Mesendoderm (in vitro differentiated cells): ENCODE measurements around the gene SEC24D.

Experiments used
- DNase-seq: peaks from one replicate; pipeline ENCODE4 v3.0.0; 2013
- H2AK5ac ChIP-seq: 2 replicates; pipeline ENCODE4 v1.6.1; 2013; ENCODE audit warnings: low read length, inconsistent platforms
- H2BK120ac ChIP-seq: 2 replicates; pipeline ENCODE4 v1.6.1; 2013; ENCODE audit warnings: low read depth, mild to moderate bottlenecking, low read length, moderate library complexity, mixed read lengths
- H2BK15ac ChIP-seq: replicated peaks from 2 replicates; pipeline ENCODE4 v1.6.1; 2013; ENCODE audit warnings: low read depth, mild to moderate bottlenecking, moderate library complexity
- H2BK5ac ChIP-seq: 2 replicates; pipeline ENCODE4 v1.6.1; 2013; ENCODE audit warnings: low read length, inconsistent platforms
- H3K18ac ChIP-seq: 2 replicates; pipeline ENCODE4 v1.6.1; 2013; ENCODE audit warnings: mild to moderate bottlenecking, low read length, mixed read lengths
- H3K23ac ChIP-seq: one replicate; pipeline ENCODE4 v1.6.1; 2013; ENCODE audit warnings: low read length
- H3K27ac ChIP-seq: 2 replicates; pipeline ENCODE4 v1.5.1; 2013; ENCODE audit warnings: low read depth, mild to moderate bottlenecking, inconsistent platforms, low read length, moderate library complexity
- H3K27me3 ChIP-seq: 2 replicates; pipeline ENCODE4 v1.6.1; 2013; ENCODE audit warnings: low read length, control low read depth, mild to moderate bottlenecking, inconsistent platforms; ENCODE audit not compliant: insufficient read depth, poor library complexity
- H3K36me3 ChIP-seq: 2 replicates; pipeline ENCODE4 v1.6.1; 2013; ENCODE audit warnings: low read length, inconsistent platforms; ENCODE audit not compliant: control insufficient read depth, insufficient read depth
- H3K4ac ChIP-seq: one replicate; pipeline ENCODE4 v1.6.1; 2013; ENCODE audit warnings: low read depth, mild to moderate bottlenecking, low read length, moderate library complexity
- H3K4me1 ChIP-seq: 2 replicates; pipeline ENCODE4 v1.6.1; 2013; ENCODE audit warnings: low read depth, low read length, inconsistent platforms; ENCODE audit not compliant: control insufficient read depth
- H3K4me2 ChIP-seq: 2 replicates; pipeline ENCODE4 v1.6.1; 2013; ENCODE audit warnings: low read length
- H3K4me3 ChIP-seq: 2 replicates; pipeline ENCODE4 v1.5.1; 2013; ENCODE audit warnings: mild to moderate bottlenecking, low read length
- H3K56ac ChIP-seq: one replicate; pipeline ENCODE4 v1.6.1; 2013; ENCODE audit warnings: low read length
- H3K79me1 ChIP-seq: 2 replicates; pipeline ENCODE4 v1.6.1; 2013; ENCODE audit warnings: low read length, inconsistent platforms
- H3K79me2 ChIP-seq: 2 replicates; pipeline ENCODE4 v1.6.1; 2013; ENCODE audit warnings: mild to moderate bottlenecking, low read length; ENCODE audit not compliant: control insufficient read depth, insufficient read depth
- H3K9ac ChIP-seq: 2 replicates; pipeline ENCODE4 v1.6.1; 2013; ENCODE audit warnings: low read length, inconsistent platforms
- H4K5ac ChIP-seq: one replicate; pipeline ENCODE4 v1.6.1; 2013; ENCODE audit warnings: low read length
- H4K8ac ChIP-seq: one replicate; pipeline ENCODE4 v1.6.1; 2013; ENCODE audit warnings: low read depth, mild to moderate bottlenecking, control low read depth, low read length, moderate library complexity
- WGBS: extraction: QIAGEN DNeasy Blood & Tissue Kit; methylation state at CpG from one replicate; pipeline ENCODE4 v1.1.7; 2013; ENCODE audit warnings: low lambda C conversion rate, missing lambda C conversion rate; ENCODE audit not compliant: insufficient coverage; ENCODE audit errors: extremely low coverage; 5-methylcytosine and 5-hydroxymethylcytosine counted together

The SEC24D gene

DNA sequence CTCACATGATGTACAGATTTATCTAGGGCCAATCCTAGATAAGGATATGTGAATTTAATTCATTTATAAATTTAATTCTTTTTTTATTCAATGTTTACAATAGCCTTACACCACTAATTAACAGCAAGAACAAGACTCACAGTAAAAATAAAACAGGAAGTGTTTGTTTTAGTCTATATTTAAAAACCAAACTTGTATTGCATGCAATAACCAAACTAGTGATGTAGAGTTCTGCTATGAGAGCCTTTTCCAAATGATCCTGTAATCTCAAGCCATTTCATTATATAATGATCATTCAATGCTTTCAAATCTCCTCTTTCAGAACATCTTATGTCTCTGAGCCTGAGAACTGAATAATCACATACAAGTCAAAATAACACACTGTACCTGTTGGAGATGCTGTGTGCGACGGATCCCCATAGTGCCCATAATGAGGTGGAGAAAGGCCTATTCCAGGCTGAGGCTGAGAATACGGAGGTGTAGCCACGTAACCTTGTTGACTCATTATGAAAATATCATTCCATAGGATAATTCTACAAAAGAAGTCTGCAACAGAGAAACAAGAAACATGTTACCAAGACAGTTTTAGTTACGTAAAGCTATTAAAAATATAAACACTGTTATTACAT lies 2.6 kb downstream of the SEC24D start:
- Histone ChIP-seq H4K8ac (no peak overlapping the region), H3K27ac (no peak overlapping the region), H3K4ac (no peak overlapping the region), H3K36me3 (peaks cover 6% of the 10 kb centered on the region), H3K27me3 (no peaks in the 10 kb centered on the region), H3K4me3 (no peak overlapping the region), H3K56ac (no peak overlapping the region), H3K4me1 (peaks cover 2% of the 10 kb centered on the region), H3K4me2 (no peak overlapping the region), H3K79me1 (peaks cover 10% of the 10 kb centered on the region), H4K5ac (no peak overlapping the region), H3K23ac (no peak overlapping the region), H2BK5ac (no peak overlapping the region), H2AK5ac (no peak overlapping the region), H2BK120ac (no peak overlapping the region), H3K9ac (no peak overlapping the region), H2BK15ac (no peak overlapping the region), H3K79me2 (peaks cover 19% of the 10 kb centered on the region), H3K18ac (no peak overlapping the region)
- WGBS: no CpG with 5 or more reads among the region's 5 CpGs
- DNase-seq: no peak

DNA sequence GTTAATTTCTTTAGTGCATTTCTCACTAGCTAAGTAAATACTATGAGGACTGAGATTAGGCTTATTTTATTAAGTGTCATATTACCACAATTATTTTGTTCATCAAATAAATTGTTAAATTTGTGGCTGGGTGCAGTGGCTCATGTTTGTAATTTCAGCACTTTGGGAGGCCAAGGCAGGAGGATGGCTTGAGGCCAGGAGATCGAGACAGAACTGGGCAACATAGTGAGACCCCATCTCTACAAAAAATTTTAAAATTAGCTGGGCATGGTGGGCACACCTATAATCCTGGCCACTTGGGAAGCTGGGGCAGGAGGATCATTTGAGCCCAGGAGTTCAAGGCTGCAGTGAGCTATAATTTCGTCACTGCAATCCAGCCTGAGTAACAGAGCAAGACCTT lies 6.8 kb downstream of the SEC24D start:
- DNase-seq: no peak
- H3K79me2 ChIP-seq: peaks cover 36% of the 10 kb centered on the region
- no peaks in the 10 kb centered on the region for H3K27me3 ChIP-seq
- no peak overlapping the region for H3K27ac ChIP-seq
- no CpG with 5 or more reads among the region's 2 CpGs for WGBS
- no peak overlapping the region for H4K5ac ChIP-seq
- peaks cover 9% of the 10 kb centered on the region for H3K4me1 ChIP-seq
- H3K18ac ChIP-seq: no peak overlapping the region
- no peak overlapping the region for H2BK120ac ChIP-seq
- H3K4me2 ChIP-seq: no peak overlapping the region
- H2BK15ac ChIP-seq: no peak overlapping the region
- no peak overlapping the region for H3K9ac ChIP-seq
- no peak overlapping the region for H3K4ac ChIP-seq
- peaks cover 8% of the 10 kb centered on the region for H3K36me3 ChIP-seq
- H3K79me1 ChIP-seq: peaks cover 14% of the 10 kb centered on the region
- H2AK5ac ChIP-seq: no peak overlapping the region
- H3K4me3 ChIP-seq: no peak overlapping the region
- no peak overlapping the region for H4K8ac ChIP-seq
- no peak overlapping the region for H3K56ac ChIP-seq
- H3K23ac ChIP-seq: no peak overlapping the region
- H2BK5ac ChIP-seq: no peak overlapping the region

DNA sequence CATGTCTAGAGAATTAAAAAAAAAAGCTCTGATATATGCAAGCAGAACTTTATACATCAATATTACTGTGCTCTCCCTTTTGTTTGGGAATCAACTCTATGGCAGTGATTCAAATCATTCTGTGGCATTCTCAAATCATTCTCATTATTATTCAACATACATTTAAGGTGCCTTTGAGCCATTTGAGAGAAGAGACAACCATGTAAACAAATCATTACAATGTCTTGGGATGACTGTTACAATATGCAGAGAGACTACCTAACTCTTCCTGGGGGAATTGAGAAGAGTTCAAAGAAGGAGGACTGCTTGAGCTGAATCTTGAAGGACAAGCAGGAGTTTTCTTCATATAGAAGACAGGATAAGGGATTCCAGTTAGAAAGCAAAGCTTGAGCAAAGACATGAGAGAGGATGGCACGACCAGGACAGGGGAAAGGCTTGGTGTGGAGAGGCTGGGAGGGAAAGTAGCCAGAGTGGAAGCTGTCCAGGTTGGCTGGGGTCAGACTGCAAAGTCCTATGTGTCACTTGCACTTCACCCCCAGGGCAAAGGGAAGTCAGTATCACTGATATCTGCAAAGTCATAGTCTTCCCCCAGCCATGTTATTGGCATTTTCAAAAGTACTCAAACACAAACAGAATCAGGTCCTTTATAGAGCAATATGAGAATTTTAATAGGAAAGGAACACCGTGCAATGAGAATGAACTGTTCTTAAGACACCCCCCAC lies 9.0 kb downstream of the SEC24D start:
- no peak overlapping the region for H3K4me2 ChIP-seq
- no peak overlapping the region for H3K18ac ChIP-seq
- H3K4me1 ChIP-seq: peaks cover 9% of the 10 kb centered on the region
- no peak overlapping the region for H2BK120ac ChIP-seq
- DNase-seq: peak; percentile 36
- peaks cover 36% of the 10 kb centered on the region for H3K79me2 ChIP-seq
- no peak overlapping the region for H4K5ac ChIP-seq
- no peaks in the 10 kb centered on the region for H3K27me3 ChIP-seq
- H3K36me3 ChIP-seq: peaks cover 7% of the 10 kb centered on the region
- no CpG with 5 or more reads among the region's 2 CpGs for WGBS
- no peak overlapping the region for H2BK15ac ChIP-seq
- H2AK5ac ChIP-seq: no peak overlapping the region
- H2BK5ac ChIP-seq: no peak overlapping the region
- H3K27ac ChIP-seq: no peak overlapping the region
- no peak overlapping the region for H3K4ac ChIP-seq
- H3K9ac ChIP-seq: no peak overlapping the region
- H3K4me3 ChIP-seq: no peak overlapping the region
- peaks cover 18% of the 10 kb centered on the region for H3K79me1 ChIP-seq
- H4K8ac ChIP-seq: no peak overlapping the region
- no peak overlapping the region for H3K56ac ChIP-seq
- no peak overlapping the region for H3K23ac ChIP-seq

DNA sequence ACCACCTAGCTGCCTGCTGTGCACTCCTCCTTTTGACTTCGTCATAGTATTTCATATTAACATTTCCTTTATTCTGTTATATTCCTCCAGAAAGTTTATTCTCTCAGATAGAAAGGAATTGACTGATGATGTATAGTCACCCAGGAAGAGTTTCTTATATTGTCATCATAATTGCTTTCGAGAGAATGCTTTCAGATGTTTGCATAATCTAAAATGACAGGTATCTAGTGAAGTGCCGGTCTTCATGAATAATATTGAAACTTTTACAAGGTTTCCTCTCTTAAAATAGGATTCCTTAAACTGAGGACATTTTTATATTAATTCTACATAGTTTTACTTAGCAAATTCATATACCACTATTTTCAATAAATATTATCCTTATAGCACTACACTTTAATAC lies 10.1 kb downstream of the SEC24D start:
- H3K9ac ChIP-seq: no peak overlapping the region
- H4K8ac ChIP-seq: no peak overlapping the region
- H3K4me3 ChIP-seq: no peak overlapping the region

DNA sequence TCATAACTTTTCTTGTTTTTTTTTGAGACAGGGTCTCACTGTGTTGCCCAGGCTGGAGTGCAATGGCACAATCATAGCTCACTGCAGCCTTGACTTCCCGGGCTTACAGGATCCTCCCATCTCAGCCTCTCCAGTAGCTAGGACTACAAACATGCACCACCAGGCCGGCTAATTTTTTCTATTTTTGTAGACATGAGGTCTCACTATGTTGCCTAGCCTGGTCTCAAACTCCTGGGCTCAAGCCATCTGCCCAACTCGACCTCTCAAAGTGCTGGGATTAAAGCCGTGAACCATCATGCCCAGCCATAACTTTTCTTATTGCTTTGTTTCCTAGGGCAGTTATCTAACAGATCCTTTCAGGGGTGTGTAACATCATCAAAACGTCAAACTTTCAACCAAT lies 11.8 kb downstream of the SEC24D start:
- WGBS: no CpG with 5 or more reads among the region's 5 CpGs
- peaks cover 6% of the 10 kb centered on the region for H3K36me3 ChIP-seq
- no peak overlapping the region for H2AK5ac ChIP-seq
- peaks cover 9% of the 10 kb centered on the region for H3K4me1 ChIP-seq
- H3K79me2 ChIP-seq: peaks cover 36% of the 10 kb centered on the region
- no peak overlapping the region for H3K23ac ChIP-seq
- no peaks in the 10 kb centered on the region for H3K27me3 ChIP-seq
- no peak overlapping the region for H4K5ac ChIP-seq
- no peak overlapping the region for H3K4me3 ChIP-seq
- no peak overlapping the region for H2BK5ac ChIP-seq
- no peak overlapping the region for H4K8ac ChIP-seq
- H3K79me1 ChIP-seq: peaks cover 20% of the 10 kb centered on the region
- no peak overlapping the region for H3K4me2 ChIP-seq
- no peak overlapping the region for H3K27ac ChIP-seq
- no peak overlapping the region for H3K4ac ChIP-seq
- H3K18ac ChIP-seq: no peak overlapping the region
- H3K56ac ChIP-seq: no peak overlapping the region
- no peak overlapping the region for H2BK15ac ChIP-seq
- no peak overlapping the region for H2BK120ac ChIP-seq
- no peak overlapping the region for H3K9ac ChIP-seq
- no peak for DNase-seq

More for the DNA sequence above, 10.1 kb downstream of the SEC24D start:
- DNase-seq: no peak
- whole genome bisulfite sequencing: no CpG with 5 or more reads among the region's 3 CpGs
- Histone ChIP-seq H4K5ac (no peak overlapping the region), H3K23ac (no peak overlapping the region), H2AK5ac (no peak overlapping the region), H3K18ac (no peak overlapping the region), H2BK15ac (no peak overlapping the region), H3K79me2 (peaks cover 40% of the 10 kb centered on the region), H3K79me1 (peaks cover 21% of the 10 kb centered on the region), H3K4me2 (no peak overlapping the region), H3K27ac (no peak overlapping the region), H3K4me1 (peaks cover 9% of the 10 kb centered on the region), H2BK120ac (no peak overlapping the region), H3K27me3 (no peaks in the 10 kb centered on the region), H2BK5ac (no peak overlapping the region), H3K56ac (no peak overlapping the region), H3K4ac (no peak overlapping the region), H3K36me3 (peaks cover 8% of the 10 kb centered on the region)
